Measurements from ENCODE around the gene CTNNA1. TPM values are rescaled to one million over a fixed set of nuclear protein-coding genes. Genes with fewer than 3 reads are reported as not detected.
"Not testable (repeated sequence)": the region's sequence is repeated elsewhere in the genome, so short reads cannot be mapped to it uniquely, and the experiment has no call there.

Gene CTNNA1, protein sequence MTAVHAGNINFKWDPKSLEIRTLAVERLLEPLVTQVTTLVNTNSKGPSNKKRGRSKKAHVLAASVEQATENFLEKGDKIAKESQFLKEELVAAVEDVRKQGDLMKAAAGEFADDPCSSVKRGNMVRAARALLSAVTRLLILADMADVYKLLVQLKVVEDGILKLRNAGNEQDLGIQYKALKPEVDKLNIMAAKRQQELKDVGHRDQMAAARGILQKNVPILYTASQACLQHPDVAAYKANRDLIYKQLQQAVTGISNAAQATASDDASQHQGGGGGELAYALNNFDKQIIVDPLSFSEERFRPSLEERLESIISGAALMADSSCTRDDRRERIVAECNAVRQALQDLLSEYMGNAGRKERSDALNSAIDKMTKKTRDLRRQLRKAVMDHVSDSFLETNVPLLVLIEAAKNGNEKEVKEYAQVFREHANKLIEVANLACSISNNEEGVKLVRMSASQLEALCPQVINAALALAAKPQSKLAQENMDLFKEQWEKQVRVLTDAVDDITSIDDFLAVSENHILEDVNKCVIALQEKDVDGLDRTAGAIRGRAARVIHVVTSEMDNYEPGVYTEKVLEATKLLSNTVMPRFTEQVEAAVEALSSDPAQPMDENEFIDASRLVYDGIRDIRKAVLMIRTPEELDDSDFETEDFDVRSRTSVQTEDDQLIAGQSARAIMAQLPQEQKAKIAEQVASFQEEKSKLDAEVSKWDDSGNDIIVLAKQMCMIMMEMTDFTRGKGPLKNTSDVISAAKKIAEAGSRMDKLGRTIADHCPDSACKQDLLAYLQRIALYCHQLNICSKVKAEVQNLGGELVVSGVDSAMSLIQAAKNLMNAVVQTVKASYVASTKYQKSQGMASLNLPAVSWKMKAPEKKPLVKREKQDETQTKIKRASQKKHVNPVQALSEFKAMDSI
- total RNA-seq = 100 to 1,000 TPM; 264 to 360 (median 290) TPM
- 163 TPM for polyA plus RNA-seq
- long read RNA-seq, donor 1, transcript CTNNA1-201 (18 exons, 3,756 nt) = major isoform, 342 of 491 reads
- long read RNA-seq, donor 1, partial matches to known transcripts = 120 of 491 reads
- long read RNA-seq, donor 1, other reads (novel, unspliced or antisense) = 23 of 491 reads
- long read RNA-seq, donor 2, transcript CTNNA1-201 (18 exons, 3,756 nt) = major isoform, 225 of 276 reads
- long read RNA-seq, donor 2, partial matches to known transcripts = 32 of 276 reads
- long read RNA-seq, donor 2, other reads (novel, unspliced or antisense) = 19 of 276 reads
- long read RNA-seq, donor 3, transcript CTNNA1-230 (17 exons, 2,741 nt) = minor isoform, 16 of 1,733 reads
- long read RNA-seq, donor 3, transcript CTNNA1-236 (2 exons, 2,044 nt) = minor isoform, 8 of 1,733 reads
- long read RNA-seq, donor 3, transcript CTNNA1-201 (18 exons, 3,756 nt) = major isoform, 1,323 of 1,733 reads
- long read RNA-seq, donor 3, partial matches to known transcripts = 291 of 1,733 reads
- long read RNA-seq, donor 3, other reads (novel, unspliced or antisense) = 94 of 1,733 reads
- long read RNA-seq, donor 4, transcript CTNNA1-201 (18 exons, 3,756 nt) = major isoform, 207 of 272 reads
- long read RNA-seq, donor 4, partial matches to known transcripts = 47 of 272 reads
- long read RNA-seq, donor 4, other reads (novel, unspliced or antisense) = 17 of 272 reads

DNA sequence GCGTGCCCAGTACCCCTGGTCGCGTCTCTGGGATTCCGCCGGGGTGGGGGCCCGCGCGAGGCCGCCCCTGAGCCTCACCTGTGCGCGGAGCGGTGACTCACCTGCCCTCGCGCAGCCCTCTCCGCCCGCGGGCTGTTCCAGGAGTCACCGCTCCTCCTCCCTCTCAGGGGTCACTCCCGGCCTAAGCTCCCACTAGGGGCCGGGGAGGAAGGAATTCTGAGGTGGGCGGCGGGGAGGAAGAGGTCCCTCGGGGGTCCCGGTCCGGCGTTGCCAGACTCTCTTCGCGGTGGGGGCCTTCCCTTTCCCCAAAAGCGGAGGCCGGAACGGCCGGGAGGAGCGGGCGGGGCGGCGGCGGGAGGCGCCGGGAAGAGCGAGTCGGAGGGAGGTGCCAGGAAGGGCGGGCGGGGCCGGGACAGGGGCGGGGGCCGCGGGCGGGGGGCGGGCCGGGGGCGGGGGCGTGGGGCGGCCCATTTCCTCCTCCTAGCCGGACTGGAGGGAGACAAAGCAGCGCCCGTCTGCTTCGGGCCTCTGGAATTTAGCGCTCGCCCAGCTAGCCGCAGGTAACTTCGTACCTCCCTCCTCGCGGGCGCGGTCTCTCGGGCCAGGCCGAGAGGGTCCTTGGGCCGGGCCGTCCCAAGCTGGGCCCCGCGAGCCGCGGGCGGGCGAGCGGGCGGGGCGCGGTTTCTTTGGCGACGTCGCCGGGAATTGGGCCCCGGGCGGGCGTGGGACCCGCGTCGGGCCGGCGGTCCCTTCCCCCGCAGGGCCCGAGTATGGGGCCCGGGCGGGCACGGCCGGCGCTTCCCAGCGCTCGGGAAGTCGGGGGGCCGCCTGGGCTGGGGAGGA, at the start of gene CTNNA1:
Gene CTNNA1 (plus strand): TSS at position 475 of the 843 bp plus-strand sequence. CDS start 28,500 bp downstream, outside the sequence.
- under 1% methylated on average over 101 of the region's 102 CpGs for WGBS
- Histone ChIP-seq H3K27ac (ENCODE audit: low read length) (peak within 1 kb of the TSS; percentile 94), H3K27me3 (ENCODE audit: control insufficient read depth, insufficient read depth) (no peaks in the 10 kb centered on the region), H3K4me3 (ENCODE audit: low read length) (peak within 1 kb of the TSS; percentile 97), H3K9me3 (ENCODE audit: control insufficient read depth, low read length) (no peaks in the 10 kb centered on the region), H3K4me1 (ENCODE audit: control insufficient read depth, insufficient read depth, low read length) (peaks cover 7% of the 10 kb centered on the region)
- ATAC-seq (peak; percentile 74 to 84), DNase-seq (peak; percentile 81 to 93 (median 91))
- intact Hi-C loops (cut with DNase I) = no loop called here

DNA sequence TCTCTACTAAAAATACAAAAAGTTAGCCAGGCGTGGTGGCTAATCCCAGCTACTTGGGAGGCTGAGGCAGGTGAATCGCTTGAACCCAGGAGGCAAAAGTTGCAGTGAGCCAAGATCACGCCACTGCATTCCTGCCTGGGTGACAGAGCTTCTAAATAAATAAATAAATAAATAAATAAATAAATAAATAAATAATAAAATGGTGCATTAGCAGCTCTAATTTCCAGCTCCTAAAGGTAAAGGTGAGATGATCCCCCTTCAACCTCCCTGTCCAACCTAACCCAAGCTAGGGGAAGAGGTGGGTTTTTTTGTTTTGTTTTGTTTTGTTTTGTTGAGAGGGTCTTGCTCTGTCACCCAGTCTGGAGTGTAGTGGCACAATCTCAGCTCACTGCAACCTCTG, 49.4 kb upstream of the CTNNA1 start:
- WGBS = 98% methylated on average over 3 of the region's 3 CpGs
- H3K27me3 ChIP-seq (ENCODE audit: control insufficient read depth, insufficient read depth); ATAC-seq; H3K4me3 ChIP-seq (ENCODE audit: low read length); H3K9me3 ChIP-seq (ENCODE audit: control insufficient read depth, low read length); intact Hi-C loops (cut with DNase I); H3K27ac ChIP-seq (ENCODE audit: low read length); H3K4me1 ChIP-seq (ENCODE audit: control insufficient read depth, insufficient read depth, low read length); DNase-seq: not testable (repeated sequence)

DNA sequence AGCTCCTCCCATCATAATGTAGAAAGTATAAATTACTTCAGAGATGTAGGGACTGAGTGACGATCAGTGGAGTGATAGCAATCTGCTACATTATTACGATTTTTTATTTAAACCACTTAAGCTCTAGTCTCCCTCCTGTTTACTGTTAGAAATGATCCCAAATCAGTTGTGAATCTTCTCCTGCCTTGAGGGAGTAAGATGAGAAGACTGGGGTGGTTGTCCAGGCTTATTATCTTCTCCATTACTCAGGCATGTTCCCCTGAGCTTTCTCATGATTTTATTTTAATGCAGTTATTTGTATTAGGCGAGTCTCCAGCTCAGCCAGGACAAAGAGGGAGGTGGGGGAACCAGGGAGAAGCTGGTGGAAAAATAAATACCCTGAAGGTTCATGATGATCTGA, 48.2 kb upstream of the CTNNA1 start:
- Histone ChIP-seq H3K4me1 (ENCODE audit: control insufficient read depth, insufficient read depth, low read length) (no peaks in the 10 kb centered on the region), H3K9me3 (ENCODE audit: control insufficient read depth, low read length) (no peaks in the 10 kb centered on the region), H3K27ac (ENCODE audit: low read length) (no peak overlapping the region), H3K27me3 (ENCODE audit: control insufficient read depth, insufficient read depth) (no peaks in the 10 kb centered on the region), H3K4me3 (ENCODE audit: low read length) (no peak overlapping the region)
- DNase-seq = no peak
- WGBS = 60% methylated on average over 3 of the region's 3 CpGs
- intact Hi-C loops (cut with DNase I) = no loop called here
- ATAC-seq = no peak

DNA sequence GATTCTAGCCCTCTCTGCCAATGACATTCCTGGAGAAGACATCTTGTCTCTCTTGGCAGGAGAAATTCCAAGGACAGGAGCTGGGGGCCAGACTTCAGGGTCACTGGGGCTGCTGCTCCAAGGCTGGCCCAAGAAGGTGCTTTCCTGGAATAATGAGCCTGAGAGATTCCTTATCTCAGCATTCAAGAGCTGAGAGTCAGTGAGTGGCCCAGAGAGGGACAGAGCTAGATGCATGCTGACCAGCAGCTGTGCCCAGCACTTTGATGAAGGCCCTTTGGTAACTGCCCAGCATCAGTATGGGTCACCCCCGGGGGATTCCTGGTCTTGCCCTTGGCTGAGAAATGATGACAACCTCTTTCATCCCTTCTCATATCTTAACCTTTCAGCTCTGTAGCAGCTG, 47.7 kb upstream of the CTNNA1 start:
- Histone ChIP-seq H3K27me3 (ENCODE audit: control insufficient read depth, insufficient read depth) (no peaks in the 10 kb centered on the region), H3K4me3 (ENCODE audit: low read length) (no peak overlapping the region), H3K9me3 (ENCODE audit: control insufficient read depth, low read length) (no peaks in the 10 kb centered on the region), H3K27ac (ENCODE audit: low read length) (no peak overlapping the region), H3K4me1 (ENCODE audit: control insufficient read depth, insufficient read depth, low read length) (no peaks in the 10 kb centered on the region)
- ATAC-seq (no peak), DNase-seq (no peak)
- intact Hi-C loops (cut with DNase I) = no loop called here
- 75% methylated on average over 1 of the region's 1 CpG for WGBS

DNA sequence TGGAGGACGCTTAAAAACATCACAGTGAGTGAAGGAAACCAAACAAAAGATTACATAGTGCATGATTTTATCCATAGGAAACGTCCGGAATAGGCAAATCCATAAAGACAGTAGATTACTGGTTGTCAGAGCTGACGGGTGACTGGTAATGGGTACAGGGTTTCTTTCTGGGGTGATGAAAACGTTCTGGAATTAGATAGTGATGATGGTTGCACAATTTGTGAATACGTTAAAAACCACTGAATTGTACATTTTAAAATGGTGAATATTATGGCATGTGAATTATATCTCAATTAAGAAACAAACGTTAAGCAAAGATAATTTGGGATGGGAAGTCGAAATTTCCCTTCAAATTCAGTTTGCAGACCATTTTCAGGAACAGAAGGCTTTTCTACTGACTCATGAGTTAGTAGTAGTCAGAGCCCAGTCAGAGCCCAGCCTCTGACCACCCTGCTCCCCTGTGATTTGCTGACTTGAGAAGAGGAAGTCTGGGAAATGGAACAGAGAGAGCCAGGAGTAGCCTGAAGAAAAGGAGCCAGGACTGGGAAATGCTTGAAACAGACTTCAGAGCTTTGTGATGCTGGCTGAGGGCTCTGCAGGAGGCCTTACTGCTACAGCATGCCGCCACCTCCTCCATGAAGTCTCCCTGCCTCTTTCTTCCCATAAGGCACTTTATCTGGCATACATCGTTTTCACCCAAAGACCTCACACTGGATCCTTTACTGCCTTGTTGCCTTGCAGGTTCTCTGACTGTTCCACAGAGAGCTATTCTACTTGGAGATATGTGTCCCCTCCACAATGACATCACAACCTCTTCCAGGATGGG, 46.4 kb upstream of the CTNNA1 start:
- 51% methylated on average over 10 of the region's 10 CpGs for WGBS
- peak; percentile 55 to 74 (median 69) for DNase-seq

DNA sequence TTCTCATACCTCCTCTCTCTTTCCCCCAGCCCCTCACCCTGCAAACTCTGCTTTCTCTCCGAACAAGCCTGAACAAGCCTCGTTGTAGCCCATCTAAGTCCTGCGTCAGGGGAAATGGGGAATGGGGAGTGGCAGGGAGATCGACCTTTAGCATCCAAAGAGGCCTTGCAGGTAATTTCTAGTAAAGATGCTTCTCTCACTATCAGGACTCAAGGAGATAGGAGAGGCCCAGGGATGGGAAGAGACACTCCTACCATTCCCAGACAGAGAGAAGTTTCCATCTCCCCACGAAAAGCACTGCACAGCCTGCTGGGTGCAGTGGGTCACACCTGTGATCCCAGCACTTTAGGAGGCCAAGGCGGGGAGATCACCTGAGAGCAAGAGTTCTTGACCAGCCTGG, 44.4 kb upstream of the CTNNA1 start:
- Histone ChIP-seq H3K4me3 (ENCODE audit: low read length) (no peak overlapping the region), H3K27me3 (ENCODE audit: control insufficient read depth, insufficient read depth) (no peaks in the 10 kb centered on the region), H3K27ac (ENCODE audit: low read length) (no peak overlapping the region), H3K4me1 (ENCODE audit: control insufficient read depth, insufficient read depth, low read length) (no peaks in the 10 kb centered on the region), H3K9me3 (ENCODE audit: control insufficient read depth, low read length) (no peaks in the 10 kb centered on the region)
- ATAC-seq (no peak), DNase-seq (no peak)
- 79% methylated on average over 6 of the region's 6 CpGs for WGBS
- intact Hi-C loops (cut with DNase I) = no loop called here

More for the DNA sequence above, 46.4 kb upstream of the CTNNA1 start:
- no peak overlapping the region for H3K4me3 ChIP-seq (ENCODE audit: low read length)
- intact Hi-C loops (cut with DNase I) = no loop called here
- peak; percentile 91 to 93 for ATAC-seq
- H3K4me1 ChIP-seq (ENCODE audit: control insufficient read depth, insufficient read depth, low read length) = no peaks in the 10 kb centered on the region
- H3K9me3 ChIP-seq (ENCODE audit: control insufficient read depth, low read length) = no peaks in the 10 kb centered on the region
- H3K27me3 ChIP-seq (ENCODE audit: control insufficient read depth, insufficient read depth) = no peaks in the 10 kb centered on the region
- H3K27ac ChIP-seq (ENCODE audit: low read length) = no peak overlapping the region

DNA sequence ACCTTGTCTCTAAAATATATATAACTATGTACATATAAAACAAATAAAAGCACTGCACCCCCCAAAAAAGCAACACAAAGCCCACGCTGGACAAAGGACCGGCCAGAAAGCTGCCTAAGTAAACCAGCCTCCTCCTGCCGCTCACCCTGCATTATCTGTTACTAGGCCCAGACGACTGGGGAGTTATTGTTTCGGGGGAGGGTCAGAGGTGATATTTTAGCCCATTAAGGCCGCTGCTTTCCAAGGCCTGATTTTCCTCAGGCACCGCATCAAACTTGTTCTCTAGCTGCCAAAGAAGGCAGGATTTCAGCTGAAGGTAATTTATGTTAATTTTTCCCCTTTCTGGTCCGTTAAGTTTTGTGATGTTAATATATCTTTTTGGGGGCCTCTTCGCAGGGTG, 44.0 kb upstream of the CTNNA1 start:
- DNase-seq = no peak

DNA sequence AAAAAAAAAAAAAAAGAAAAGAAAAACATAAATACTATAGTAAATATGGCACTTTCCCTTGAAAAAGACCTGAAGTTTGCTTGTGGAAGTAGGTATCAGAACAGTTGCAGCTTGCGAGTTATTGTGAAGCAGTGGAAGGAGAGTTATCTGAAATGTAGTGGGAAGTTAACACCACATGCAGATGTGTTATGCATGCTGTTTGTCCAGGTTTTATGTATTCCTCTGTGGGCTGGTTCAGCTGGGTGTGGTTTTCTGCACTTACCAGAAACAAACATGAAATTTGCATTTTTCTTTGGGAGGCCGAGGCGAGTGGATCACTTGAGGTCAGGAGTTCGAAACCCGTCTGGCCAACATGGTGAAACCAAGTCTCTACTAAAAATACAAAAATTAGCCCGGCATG, 42.1 kb upstream of the CTNNA1 start:
- H3K4me1 ChIP-seq (ENCODE audit: control insufficient read depth, insufficient read depth, low read length) = no peaks in the 10 kb centered on the region
- intact Hi-C loops (cut with DNase I) = no loop called here
- H3K27ac ChIP-seq (ENCODE audit: low read length) = no peak overlapping the region
- no peaks in the 10 kb centered on the region for H3K27me3 ChIP-seq (ENCODE audit: control insufficient read depth, insufficient read depth)
- no peak overlapping the region for H3K4me3 ChIP-seq (ENCODE audit: low read length)
- WGBS = 96% methylated on average over 6 of the region's 6 CpGs
- no peak for DNase-seq
- no peaks in the 10 kb centered on the region for H3K9me3 ChIP-seq (ENCODE audit: control insufficient read depth, low read length)
- ATAC-seq = no peak

More for the DNA sequence above, 44.0 kb upstream of the CTNNA1 start:
- Histone ChIP-seq H3K27ac (ENCODE audit: low read length) (no peak overlapping the region), H3K4me1 (ENCODE audit: control insufficient read depth, insufficient read depth, low read length) (no peaks in the 10 kb centered on the region), H3K9me3 (ENCODE audit: control insufficient read depth, low read length) (no peaks in the 10 kb centered on the region), H3K27me3 (ENCODE audit: control insufficient read depth, insufficient read depth) (no peaks in the 10 kb centered on the region), H3K4me3 (ENCODE audit: low read length) (no peak overlapping the region)
- intact Hi-C loops (cut with DNase I) = no loop called here
- 86% methylated on average over 9 of the region's 9 CpGs for WGBS
- ATAC-seq = no peak

DNA sequence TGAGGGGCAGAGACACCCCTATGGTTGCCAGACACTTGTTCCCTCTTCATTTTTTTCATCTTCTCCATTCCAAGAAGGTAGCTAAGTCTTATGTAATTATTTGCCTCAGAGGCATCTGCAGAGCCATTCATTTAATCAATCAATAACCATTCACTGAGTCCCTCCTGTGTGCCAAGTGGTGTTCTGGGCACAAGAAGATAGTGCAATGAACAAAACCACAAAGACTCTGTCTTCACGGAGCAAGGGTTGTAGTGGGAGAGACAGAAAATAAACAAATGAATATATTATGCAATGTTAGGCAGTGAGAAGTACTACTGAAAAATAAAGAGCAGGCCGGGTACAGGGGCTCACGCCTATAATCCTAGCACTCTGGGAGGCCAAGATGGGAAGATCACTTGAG, 41.4 kb upstream of the CTNNA1 start:
- intact Hi-C loops (cut with DNase I) = no loop called here
- DNase-seq (no peak), ATAC-seq (no peak)
- 87% methylated on average over 3 of the region's 3 CpGs for WGBS
- Histone ChIP-seq H3K4me3 (ENCODE audit: low read length) (no peak overlapping the region), H3K9me3 (ENCODE audit: control insufficient read depth, low read length) (no peaks in the 10 kb centered on the region), H3K4me1 (ENCODE audit: control insufficient read depth, insufficient read depth, low read length) (no peaks in the 10 kb centered on the region), H3K27ac (ENCODE audit: low read length) (no peak overlapping the region), H3K27me3 (ENCODE audit: control insufficient read depth, insufficient read depth) (no peaks in the 10 kb centered on the region)
